CD8-positive, alpha-beta memory T cell (primary cell): ENCODE data around the gene PRKD1. TPM values are rescaled to one million over a fixed set of nuclear protein-coding genes. Genes with fewer than 3 reads are reported as not detected.

Experiments
- CTCF ChIA-PET: fragments of 350-600 bp; sonication (Branson Sonifier 250); formaldehyde crosslinking; loops from one replicate; lab custom pipeline; 2021; ENCODE audit warnings: antibody characterized with exemption; lab: Charles Lee
- POLR2A ChIA-PET: fragments of 350-600 bp; sonication (Branson Sonifier 250); formaldehyde crosslinking; loops from one replicate; lab custom pipeline; 2021; ENCODE audit warnings: antibody characterized with exemption; lab: Charles Lee
- DNase-seq, 5 donors: peaks; one replicate each; pipeline versions ENCODE4 v3.0.0 to v3.0.0-alpha.2; 2020 to 2022; ENCODE audit warnings: mixed read lengths in 1 of 5
- H3K27ac ChIP-seq: one replicate; pipeline ENCODE4 v1.7.0; 2013; ENCODE audit warnings: low read depth, mild to moderate bottlenecking, low read length, moderate library complexity
- H3K27me3 ChIP-seq: 2 replicates; pipeline ENCODE4 v1.7.0; 2013; ENCODE audit warnings: low read length, mild to moderate bottlenecking; ENCODE audit not compliant: insufficient read depth, poor library complexity, severe bottlenecking
- H3K36me3 ChIP-seq: 2 replicates; pipeline ENCODE4 v1.7.0; 2013; ENCODE audit warnings: mild to moderate bottlenecking, low read length, moderate library complexity; ENCODE audit not compliant: insufficient read depth
- H3K4me1 ChIP-seq: 2 replicates; pipeline ENCODE4 v1.7.0; 2013; ENCODE audit warnings: mild to moderate bottlenecking, low read length, moderate library complexity; ENCODE audit not compliant: insufficient read depth
- H3K4me3 ChIP-seq: 2 replicates; pipeline ENCODE4 v1.7.0; 2013; ENCODE audit warnings: mild to moderate bottlenecking, low read length
- H3K9me3 ChIP-seq: 2 replicates; pipeline ENCODE4 v1.7.0; 2013; ENCODE audit warnings: mild to moderate bottlenecking, low read length
- H3K27ac Mint-ChIP-seq, 8 donors: one replicate each; pipeline ENCODE4 v1.8.0; 2020 to 2021; ENCODE audit warnings: mixed read lengths in 8 of 8, mild to moderate bottlenecking in 6 of 8, inconsistent platforms in 3 of 8, moderate library complexity in 3 of 8
- H3K27me3 Mint-ChIP-seq, 2 donors: one replicate each; pipeline ENCODE4 v1.8.0; 2020 to 2021; ENCODE audit warnings: mixed read lengths in 2 of 2, mild to moderate bottlenecking in 1 of 2, moderate library complexity in 1 of 2
- H3K36me3 Mint-ChIP-seq, 3 donors: one replicate each; pipeline ENCODE4 v1.8.0; 2020 to 2021; ENCODE audit warnings: mixed read lengths in 3 of 3, inconsistent platforms in 1 of 3, mild to moderate bottlenecking in 1 of 3
- H3K4me1 Mint-ChIP-seq, 3 donors: one replicate each; pipeline ENCODE4 v1.8.0; 2020 to 2021; ENCODE audit warnings: mixed read lengths in 3 of 3, inconsistent platforms in 1 of 3, mild to moderate bottlenecking in 1 of 3
- H3K4me3 Mint-ChIP-seq, 7 donors: one replicate each; pipeline ENCODE4 v1.8.0; 2020 to 2021; ENCODE audit warnings: mixed read lengths in 7 of 7, mild to moderate bottlenecking in 6 of 7, moderate library complexity in 4 of 7, inconsistent platforms in 2 of 7
- H3K9me3 Mint-ChIP-seq, 5 donors: one replicate each; pipeline ENCODE4 v1.8.0; 2020 to 2022; ENCODE audit warnings: mixed read lengths in 5 of 5, mild to moderate bottlenecking in 3 of 5, moderate library complexity in 2 of 5, inconsistent platforms in 1 of 5
- polyA plus RNA-seq: library from polyadenylated mRNA; unstranded; fragments of 300-500 nt; fragmentation: Illumina TruSeq; gene quantifications from one replicate; pipeline ENCODE4 v1.2.3, GENCODE V29; 2021
- total RNA-seq, 2 experiments: library from RNA; stranded (reverse); gene quantifications; one replicate each; pipeline ENCODE4 v1.2.3, GENCODE V29; 2021

Gene PRKD1
- total and polyA plus RNA-seq, 3 experiments from 2014 or later, result not detected

GRCh38 chr14:29584992-29585391, 342.7 kb downstream of the PRKD1 start:
- H3K4me3 ChIP-seq, result no peak overlapping the region
- Mint-ChIP-seq H3K36me3 (no peaks in the 10 kb centered on the region), H3K4me3 (no peak overlapping the region), H3K27ac (no peak overlapping the region), H3K4me1 (no peaks in the 10 kb centered on the region), H3K27me3 (peaks cover 0 to 2% of the 10 kb centered on the region in 2 donors), H3K9me3 (peaks cover 0 to 38% (median 11%) of the 10 kb centered on the region in 5 donors)
- POLR2A ChIA-PET, result no interaction called here
- no peaks in the 10 kb centered on the region for H3K9me3 ChIP-seq
- no peaks in the 10 kb centered on the region for H3K4me1 ChIP-seq
- no peaks in the 10 kb centered on the region for H3K36me3 ChIP-seq
- CTCF ChIA-PET, result no interaction called here
- DNase-seq, result no peak
- H3K27ac ChIP-seq, result no peak overlapping the region
- no peaks in the 10 kb centered on the region for H3K27me3 ChIP-seq

GRCh38 chr14:29580763-29581162, 346.9 kb downstream of the PRKD1 start:
- peaks cover 5 to 37% (median 7%) of the 10 kb centered on the region in 5 donors for H3K9me3 Mint-ChIP-seq
- H3K9me3 ChIP-seq, result no peaks in the 10 kb centered on the region
- no peaks in the 10 kb centered on the region for H3K4me1 Mint-ChIP-seq
- no peak overlapping the region for H3K4me3 Mint-ChIP-seq
- H3K4me3 ChIP-seq, result no peak overlapping the region
- H3K27me3 ChIP-seq, result no peaks in the 10 kb centered on the region
- DNase-seq, result no peak
- H3K36me3 Mint-ChIP-seq, result no peaks in the 10 kb centered on the region
- ChIA-PET CTCF (no interaction called here), POLR2A (no interaction called here)
- no peaks in the 10 kb centered on the region for H3K36me3 ChIP-seq
- H3K27me3 Mint-ChIP-seq, result peaks cover 0 to 2% of the 10 kb centered on the region in 2 donors
- H3K27ac ChIP-seq, result no peak overlapping the region
- H3K27ac Mint-ChIP-seq, result no peak overlapping the region
- no peaks in the 10 kb centered on the region for H3K4me1 ChIP-seq

GRCh38 chr14:29579838-29580237, 347.8 kb downstream of the PRKD1 start:
- no peak overlapping the region for H3K4me3 Mint-ChIP-seq
- H3K9me3 Mint-ChIP-seq, result peaks cover 5 to 36% (median 6%) of the 10 kb centered on the region in 5 donors
- CTCF ChIA-PET, result no interaction called here
- Histone ChIP-seq H3K4me3 (no peak overlapping the region), H3K27me3 (no peaks in the 10 kb centered on the region), H3K27ac (no peak overlapping the region), H3K36me3 (no peaks in the 10 kb centered on the region), H3K4me1 (no peaks in the 10 kb centered on the region), H3K9me3 (no peaks in the 10 kb centered on the region)
- H3K27ac Mint-ChIP-seq, result no peak overlapping the region
- DNase-seq, result no peak
- no peaks in the 10 kb centered on the region for H3K36me3 Mint-ChIP-seq
- H3K4me1 Mint-ChIP-seq, result no peaks in the 10 kb centered on the region
- peaks cover 0 to 2% of the 10 kb centered on the region in 2 donors for H3K27me3 Mint-ChIP-seq
- POLR2A ChIA-PET, result no interaction called here

GRCh38 chr14:29576927-29577326, 350.7 kb downstream of the PRKD1 start:
- H3K4me3 Mint-ChIP-seq, result no peak overlapping the region
- ChIA-PET CTCF (no interaction called here), POLR2A (no interaction called here)
- Histone ChIP-seq H3K4me1 (no peaks in the 10 kb centered on the region), H3K27ac (no peak overlapping the region), H3K36me3 (no peaks in the 10 kb centered on the region), H3K9me3 (no peaks in the 10 kb centered on the region), H3K4me3 (no peak overlapping the region), H3K27me3 (no peaks in the 10 kb centered on the region)
- no peak for DNase-seq
- peaks cover 4 to 47% (median 14%) of the 10 kb centered on the region in 5 donors for H3K9me3 Mint-ChIP-seq
- H3K36me3 Mint-ChIP-seq, result no peaks in the 10 kb centered on the region
- no peaks in the 10 kb centered on the region for H3K4me1 Mint-ChIP-seq
- H3K27me3 Mint-ChIP-seq, result no peaks in the 10 kb centered on the region
- no peak overlapping the region for H3K27ac Mint-ChIP-seq

GRCh38 chr14:29569194-29569593, 358.5 kb downstream of the PRKD1 start:
- Mint-ChIP-seq H3K27me3 (no peaks in the 10 kb centered on the region), H3K36me3 (no peaks in the 10 kb centered on the region), H3K9me3 (peaks cover 14 to 47% (median 32%) of the 10 kb centered on the region in 5 donors), H3K4me3 (no peak overlapping the region), H3K4me1 (no peaks in the 10 kb centered on the region), H3K27ac (no peak overlapping the region)
- ChIA-PET CTCF (no interaction called here), POLR2A (no interaction called here)
- Histone ChIP-seq H3K4me1 (no peaks in the 10 kb centered on the region), H3K9me3 (no peaks in the 10 kb centered on the region), H3K27ac (no peak overlapping the region), H3K27me3 (no peaks in the 10 kb centered on the region), H3K36me3 (no peaks in the 10 kb centered on the region), H3K4me3 (no peak overlapping the region)
- DNase-seq, result no peak

- Mint-ChIP-seq H3K4me1 (no peaks in the 10 kb centered on the region), H3K4me3 (no peak overlapping the region), H3K27ac (peak overlapping the region in 1 of 8 donors; percentile 14), H3K27me3 (no peaks in the 10 kb centered on the region), H3K9me3 (peaks cover 12 to 39% (median 28%) of the 10 kb centered on the region in 5 donors), H3K36me3 (no peaks in the 10 kb centered on the region)
- no peaks in the 10 kb centered on the region for H3K36me3 ChIP-seq
- no peaks in the 10 kb centered on the region for H3K27me3 ChIP-seq
- H3K4me1 ChIP-seq, result no peaks in the 10 kb centered on the region
- no peak overlapping the region for H3K4me3 ChIP-seq
- ChIA-PET CTCF (no interaction called here), POLR2A (no interaction called here)
- no peaks in the 10 kb centered on the region for H3K9me3 ChIP-seq
- no peak for DNase-seq
- no peak overlapping the region for H3K27ac ChIP-seq
Measured at GRCh38 chr14:29566194-29566593, 361.5 kb downstream of the PRKD1 start.

- DNase-seq, result no peak
- Mint-ChIP-seq H3K4me3 (no peak overlapping the region), H3K9me3 (peaks cover 10 to 27% (median 25%) of the 10 kb centered on the region in 5 donors), H3K36me3 (no peaks in the 10 kb centered on the region), H3K4me1 (no peaks in the 10 kb centered on the region), H3K27ac (no peak overlapping the region), H3K27me3 (no peaks in the 10 kb centered on the region)
- ChIA-PET POLR2A (no interaction called here), CTCF (no interaction called here)
- Histone ChIP-seq H3K27me3 (no peaks in the 10 kb centered on the region), H3K4me3 (no peak overlapping the region), H3K9me3 (no peaks in the 10 kb centered on the region), H3K27ac (no peak overlapping the region), H3K36me3 (no peaks in the 10 kb centered on the region), H3K4me1 (no peaks in the 10 kb centered on the region)
Measured at GRCh38 chr14:29558516-29558915, 369.1 kb downstream of the PRKD1 start.

- Mint-ChIP-seq H3K9me3 (peaks cover 9 to 27% (median 23%) of the 10 kb centered on the region in 5 donors), H3K4me1 (no peaks in the 10 kb centered on the region), H3K36me3 (no peaks in the 10 kb centered on the region), H3K4me3 (no peak overlapping the region), H3K27me3 (no peaks in the 10 kb centered on the region), H3K27ac (no peak overlapping the region)
- ChIA-PET CTCF (no interaction called here), POLR2A (no interaction called here)
- Histone ChIP-seq H3K27ac (no peak overlapping the region), H3K36me3 (no peaks in the 10 kb centered on the region), H3K9me3 (no peaks in the 10 kb centered on the region), H3K27me3 (no peaks in the 10 kb centered on the region), H3K4me1 (no peaks in the 10 kb centered on the region), H3K4me3 (no peak overlapping the region)
- DNase-seq, result no peak
Measured at GRCh38 chr14:29554335-29554734, 373.3 kb downstream of the PRKD1 start.

GRCh38 chr14:29553427-29553826, 374.2 kb downstream of the PRKD1 start:
- no peaks in the 10 kb centered on the region for H3K9me3 ChIP-seq
- Mint-ChIP-seq H3K27ac (no peak overlapping the region), H3K36me3 (no peaks in the 10 kb centered on the region), H3K9me3 (peaks cover 9 to 21% (median 17%) of the 10 kb centered on the region in 5 donors), H3K27me3 (no peaks in the 10 kb centered on the region), H3K4me3 (no peak overlapping the region), H3K4me1 (no peaks in the 10 kb centered on the region)
- no peak overlapping the region for H3K4me3 ChIP-seq
- no peaks in the 10 kb centered on the region for H3K27me3 ChIP-seq
- no peak overlapping the region for H3K27ac ChIP-seq
- DNase-seq, result no peak
- no peaks in the 10 kb centered on the region for H3K36me3 ChIP-seq
- ChIA-PET CTCF (no interaction called here), POLR2A (no interaction called here)
- H3K4me1 ChIP-seq, result no peaks in the 10 kb centered on the region
